ENCODE results near the gene KCTD3.

KCTD3 gene

DNA sequence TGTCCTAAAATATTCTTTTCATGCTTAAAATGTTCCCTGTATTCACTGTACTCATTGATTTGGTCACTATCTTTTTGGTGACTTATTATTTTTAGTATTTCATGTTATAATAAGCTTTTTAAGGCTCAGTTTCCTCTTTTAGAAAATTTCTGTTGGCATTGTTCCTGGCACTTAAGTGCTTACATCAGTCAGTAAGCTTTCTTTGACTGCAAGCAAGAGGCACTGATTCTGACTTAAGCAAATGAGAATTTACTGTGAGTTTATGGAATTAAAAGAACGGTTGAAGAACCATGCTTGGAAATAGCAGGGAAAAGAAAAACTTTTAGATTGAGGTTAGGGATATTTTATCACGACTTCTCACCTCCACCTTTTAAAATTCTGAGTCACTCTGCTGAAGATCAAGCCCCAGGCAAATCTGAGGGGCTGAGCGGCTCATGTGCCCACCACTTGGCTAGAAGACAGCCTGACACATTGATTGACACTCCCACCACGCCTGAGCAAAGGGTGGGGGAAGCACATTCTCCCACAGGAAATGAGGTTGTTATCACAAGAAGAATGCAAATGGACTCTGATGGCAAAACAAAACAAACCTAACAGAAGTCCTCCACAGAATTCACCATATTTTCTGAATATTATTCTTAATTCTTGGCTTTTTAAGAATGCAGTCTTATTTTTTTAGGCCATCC is 102.8 kb downstream of the KCTD3 start:
- no peak for DNase-seq

More for the DNA sequence above, 102.8 kb downstream of the KCTD3 start:
- TF ChIP-seq GATA1 (IDR thresholded peaks at IDR 0.05; ENCODE audit: low read depth, low read length): no peak
- TF ChIP-seq POLR2A (IDR thresholded peaks at IDR 0.05; ENCODE audit: low read length): no peak
